HG02938 (cell line): ENCODE results near the gene CDCA8.
"Not testable (repeated sequence)": the region's sequence is repeated elsewhere in the genome, so short reads cannot be mapped to it uniquely, and the experiment has no call there.

ENCODE experiments used
- ATAC-seq: cut with Tn5 transposase; IDR thresholded peaks from one replicate; pipeline ENCODE4 v1.9.1; 2021; ENCODE audit warnings: mild to moderate bottlenecking, moderate library complexity; ENCODE audit not compliant: unreplicated experiment

Gene CDCA8

GRCh38 chr1:37672136-37672870 is 20.0 kb upstream of the CDCA8 start:
- no peak for ATAC-seq

DNA sequence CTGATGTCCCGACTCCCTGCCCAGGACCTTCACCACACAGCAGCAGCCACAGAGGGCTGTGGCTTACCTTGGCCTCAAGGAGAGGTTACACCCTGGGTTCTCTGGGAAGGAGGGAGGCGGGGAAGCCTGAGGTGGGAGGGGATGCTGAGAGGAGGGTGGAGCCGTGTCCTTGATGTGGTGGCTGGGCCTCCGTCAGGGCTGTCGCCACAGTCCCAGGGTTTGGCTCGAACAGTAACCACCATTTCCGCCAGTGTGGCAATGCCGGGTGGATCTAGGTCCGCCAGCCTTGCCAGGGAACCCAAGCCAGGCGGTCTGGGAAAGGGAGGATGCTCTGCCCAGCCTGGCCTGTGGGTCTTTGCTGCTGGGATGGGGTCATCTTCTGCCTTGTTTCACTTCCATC is 18.4 kb upstream of the CDCA8 start:
- no peak for ATAC-seq

DNA sequence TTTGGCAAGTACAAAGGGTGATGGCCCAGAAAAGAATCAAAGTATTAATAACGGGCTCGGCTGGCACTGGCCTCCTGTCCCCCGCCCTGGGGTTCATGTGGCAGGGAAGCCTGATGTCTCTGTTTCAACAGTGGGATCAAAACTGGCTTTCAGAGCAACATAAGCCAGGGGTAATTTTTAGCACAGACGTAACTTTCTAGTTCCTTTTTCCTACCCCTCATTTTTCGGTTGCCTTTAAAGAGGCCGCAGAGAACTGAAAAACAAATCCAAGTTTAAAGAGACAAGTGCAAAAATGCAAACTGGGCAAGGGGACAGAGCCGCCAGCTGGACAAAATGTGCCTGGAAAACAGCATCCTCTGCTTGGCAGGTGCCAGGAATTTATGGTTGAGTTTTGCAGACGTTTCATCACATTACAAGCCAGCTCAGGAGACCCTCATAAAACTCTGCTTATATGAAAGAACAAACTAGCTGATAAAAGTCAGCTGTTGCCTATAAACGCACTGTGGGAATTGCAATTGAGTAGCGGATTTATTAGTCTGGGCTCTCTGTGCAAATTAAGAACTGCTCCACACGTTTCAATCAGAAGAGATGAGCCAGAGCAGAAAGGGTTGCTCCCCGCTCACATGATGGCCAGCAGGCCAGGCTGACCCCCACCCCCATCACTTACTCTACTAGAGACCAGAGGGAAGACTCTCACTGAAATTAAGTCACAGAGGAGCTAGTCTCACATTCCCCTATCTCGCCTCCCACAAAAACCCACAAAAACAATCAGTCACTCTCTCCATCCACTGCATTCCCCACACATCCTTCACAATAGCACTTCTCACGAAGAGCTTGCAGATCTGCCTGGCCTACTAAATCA is 15.8 kb upstream of the CDCA8 start:
- ATAC-seq, result no peak

DNA sequence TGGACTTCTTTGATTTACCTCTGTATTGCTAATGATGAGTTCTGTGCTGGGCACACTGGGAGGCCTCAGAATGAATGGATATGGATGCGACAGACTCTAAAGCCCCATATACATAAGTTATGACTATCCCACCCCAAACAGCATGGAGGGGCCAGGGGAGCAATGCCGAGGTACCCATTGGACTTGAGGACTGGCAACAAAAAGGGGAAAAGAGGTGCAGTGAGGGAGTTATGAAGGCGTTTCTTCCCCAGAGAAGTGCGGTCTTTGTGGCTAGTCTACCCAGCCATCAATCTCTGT is 15.2 kb upstream of the CDCA8 start:
- no peak for ATAC-seq

- ATAC-seq, result no peak
Observed at GRCh38 chr1:37677808-37678207, 14.5 kb upstream of the CDCA8 start.

GRCh38 chr1:37680933-37681332 is 11.4 kb upstream of the CDCA8 start:
- ATAC-seq, result no peak

- peak; percentile 51 for ATAC-seq
Observed at GRCh38 chr1:37682334-37682987, 9.9 kb upstream of the CDCA8 start.

- not testable (repeated sequence) for ATAC-seq
Observed at GRCh38 chr1:37684182-37684581, 8.1 kb upstream of the CDCA8 start.

- ATAC-seq, result no peak
Observed at GRCh38 chr1:37685722-37686121, 6.6 kb upstream of the CDCA8 start.

- not testable (repeated sequence) for ATAC-seq
Observed at GRCh38 chr1:37687764-37688163, 4.6 kb upstream of the CDCA8 start.

- no peak for ATAC-seq
Observed at GRCh38 chr1:37688926-37689325, 3.4 kb upstream of the CDCA8 start.

GRCh38 chr1:37691497-37692077 is 729 bp upstream of the CDCA8 start:
- no peak for ATAC-seq

- no peak for ATAC-seq
Observed at GRCh38 chr1:37692834-37693175, 489 bp downstream of the CDCA8 start.

- ATAC-seq, result no peak
Observed at GRCh38 chr1:37697090-37697489, 4.8 kb downstream of the CDCA8 start.

DNA sequence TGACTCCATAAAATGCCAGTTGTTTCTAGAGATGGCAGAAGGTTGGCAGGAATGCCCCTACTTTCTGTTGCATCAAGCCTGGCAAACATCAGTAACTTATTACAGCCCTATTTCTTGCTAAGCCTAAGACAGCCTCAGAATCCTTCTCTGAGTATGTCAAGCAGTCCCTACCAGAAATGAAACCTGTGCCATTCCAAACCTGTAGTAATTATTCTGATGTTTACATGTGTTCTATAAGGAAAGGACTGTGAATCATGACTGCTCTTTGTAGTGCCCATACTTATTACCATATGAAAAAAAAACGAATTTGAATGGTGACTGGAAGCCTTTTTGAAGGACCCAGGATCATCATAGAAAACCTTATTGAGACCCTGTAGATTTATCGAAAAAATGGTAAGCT is 5.4 kb downstream of the CDCA8 start:
- ATAC-seq, result no peak

DNA sequence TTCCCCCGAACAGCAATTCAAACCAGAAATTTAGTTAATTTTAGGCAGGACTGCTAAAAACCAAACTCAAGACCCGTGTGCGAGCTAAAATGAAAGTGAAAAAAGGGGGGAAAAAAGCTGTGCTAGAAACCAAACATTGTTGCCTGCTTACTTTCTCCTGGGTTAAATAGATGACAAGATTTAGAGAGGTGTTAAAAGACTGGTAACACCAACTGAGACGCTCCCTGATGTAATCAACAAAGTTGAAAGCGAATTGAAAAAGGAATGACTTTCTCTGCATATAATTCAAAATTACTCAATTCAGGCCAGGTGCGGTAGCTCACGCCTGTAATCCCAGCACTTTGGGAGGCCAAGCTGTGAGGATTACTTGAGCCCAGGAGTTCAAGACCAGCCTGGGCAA is 6.8 kb downstream of the CDCA8 start:
- no peak for ATAC-seq

DNA sequence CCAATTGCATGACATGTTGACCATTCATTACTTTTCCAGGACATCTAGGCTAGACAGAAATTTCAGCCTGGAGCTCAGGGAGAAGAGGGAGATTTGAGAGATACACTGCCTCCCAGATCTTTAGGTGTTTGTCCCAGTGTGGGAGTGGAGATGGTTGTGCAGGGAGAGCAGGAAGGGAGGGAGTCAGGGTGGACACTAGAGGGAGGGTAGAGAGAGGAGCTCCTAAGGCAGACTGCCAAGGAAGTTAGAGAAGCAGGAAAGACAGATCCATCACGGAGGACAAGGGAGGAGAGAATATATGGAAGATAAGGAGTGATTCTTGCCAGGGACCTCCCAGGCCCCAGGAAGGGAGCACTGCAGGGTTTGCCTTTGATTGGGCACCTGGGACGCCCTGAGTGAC is 8.7 kb downstream of the CDCA8 start:
- no peak for ATAC-seq

- ATAC-seq, result no peak
Observed at GRCh38 chr1:37703061-37703460, 10.7 kb downstream of the CDCA8 start.

DNA sequence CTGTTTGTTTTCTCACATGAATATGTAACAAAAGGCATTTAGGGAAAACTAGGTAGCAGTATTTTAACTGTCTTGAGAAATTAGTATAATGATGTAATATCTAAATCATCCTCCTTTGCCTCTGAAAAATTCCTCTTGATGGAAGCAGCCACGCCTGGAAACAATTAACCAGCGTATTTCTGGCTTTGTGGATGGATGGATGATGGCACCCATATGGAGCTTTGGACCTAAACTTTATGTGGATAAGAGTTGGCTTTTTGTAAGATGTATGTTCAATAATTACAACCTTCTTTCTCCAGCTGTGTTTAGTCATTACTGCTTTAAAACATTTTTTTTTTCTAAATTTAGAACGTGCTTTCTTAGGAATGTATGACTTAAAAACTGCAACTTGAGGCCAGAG is 12.7 kb downstream of the CDCA8 start:
- no peak for ATAC-seq

DNA sequence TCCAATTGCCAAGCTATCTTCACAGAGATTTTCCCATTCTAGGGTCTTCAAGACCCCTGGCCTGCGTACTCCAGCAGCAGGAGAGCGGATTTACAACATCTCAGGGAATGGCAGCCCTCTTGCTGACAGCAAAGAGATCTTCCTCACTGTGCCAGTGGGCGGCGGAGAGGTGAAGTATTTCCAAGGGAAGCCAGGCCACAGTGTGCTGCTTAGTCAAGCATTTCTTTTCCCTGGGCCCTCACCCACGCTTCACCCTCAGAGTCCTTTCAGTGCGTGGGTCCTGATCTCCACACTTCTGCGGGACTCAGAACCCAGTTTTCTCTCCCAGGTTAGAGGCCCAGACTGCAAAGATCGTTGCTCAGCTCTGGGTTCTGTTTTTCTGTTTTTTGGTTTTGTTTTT is 13.1 kb downstream of the CDCA8 start:
- ATAC-seq, result no peak

DNA sequence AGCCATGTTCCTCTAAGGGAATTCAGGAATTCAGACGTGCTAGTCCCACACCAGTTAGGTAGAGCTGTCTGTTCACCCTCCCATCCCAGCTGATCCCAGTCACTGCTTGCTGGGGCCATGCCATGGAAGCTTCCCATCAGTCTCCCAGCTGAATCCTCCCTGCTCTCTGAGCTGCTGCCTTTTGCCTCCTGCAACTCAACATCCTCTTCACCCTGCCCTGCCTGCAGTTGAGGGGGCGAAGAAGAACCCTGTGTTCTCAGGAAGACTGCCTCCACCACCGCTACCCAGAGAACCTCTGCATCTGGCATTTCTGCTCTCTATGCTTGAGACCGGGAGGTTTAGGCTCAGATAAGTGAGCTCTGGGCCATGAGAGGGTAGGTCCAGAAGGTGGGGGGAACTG is 16.2 kb downstream of the CDCA8 start:
- no peak for ATAC-seq

DNA sequence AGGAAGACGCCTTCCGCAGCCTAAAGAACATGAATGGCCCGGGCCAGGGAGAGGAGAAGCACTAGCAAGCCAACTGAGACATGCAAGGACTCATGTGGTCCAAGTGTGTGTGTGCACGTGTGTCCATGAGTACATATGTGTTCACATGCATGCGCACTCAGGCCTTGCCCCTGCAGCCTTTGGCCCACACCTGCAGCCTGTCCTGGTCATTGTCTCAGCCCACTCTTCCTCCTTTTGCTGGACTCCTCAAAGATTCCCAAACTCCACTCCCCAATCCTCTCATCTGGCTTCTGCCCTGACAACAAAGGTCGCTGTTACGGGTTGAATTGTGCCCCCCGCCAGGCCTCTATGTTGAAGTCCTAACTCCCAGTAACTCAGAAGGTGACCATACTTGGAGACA is 21.9 kb downstream of the CDCA8 start:
- ATAC-seq, result no peak
